GM12878 (cell line): ENCODE measurements around the gene RXFP4. TPM values are rescaled to one million over a fixed set of nuclear protein-coding genes. Genes with fewer than 3 reads are reported as not detected.

Experiments used
- ATAC-seq: fragments of 200-7000 bp; cut with Tn5 transposase; 3 replicates; pipeline ENCODE4 v1.9.1; 2020; ENCODE audit warnings: mild to moderate bottlenecking, moderate library complexity
- BruUV-seq: library from RNA; stranded (reverse); fragments of 400-500 nt; replicated peaks from 2 replicates; lab custom pipeline; 2021; lab: Mats Ljungman, UMichigan
- CTCF ChIA-PET: fragments of 300-600 bp; sonication (Branson Sonifier 250); formaldehyde crosslinking; extraction: SDS; loops from one replicate; lab custom pipeline; 2021; ENCODE audit warnings: inconsistent platforms; lab: Yijun Ruan, JAX
- POLR2A ChIA-PET: fragments of 350-600 bp; formaldehyde crosslinking; extraction: SDS; loops from one replicate; lab custom pipeline; 2021; ENCODE audit warnings: inconsistent platforms; lab: Charles Lee
- RAD21 ChIA-PET: fragments of 300-600 bp; sonication (Branson Sonifier 250); formaldehyde crosslinking; loops from one replicate; lab custom pipeline; 2023; ENCODE audit warnings: antibody characterized with exemption; ENCODE audit not compliant: unreplicated experiment; lab: Charles Lee
- SMC1A ChIA-PET: fragments of 300-600 bp; sonication (Branson Sonifier 250); formaldehyde crosslinking; loops from one replicate; lab custom pipeline; 2023; ENCODE audit not compliant: unreplicated experiment, uncharacterized antibody; lab: Charles Lee
- DNase-seq: peaks from one replicate; pipeline ENCODE4 v3.0.0-alpha.2; 2011; ENCODE audit warnings: low read depth, low spot score
- FAIRE-seq: peaks from 3 replicates; lab custom pipeline; 2011; peaks lifted over from hg19 to GRCh38; lab: Jason Lieb, UNC
- H2AFZ ChIP-seq: 2 replicates; pipeline ENCODE4 v1.6.0; 2011; ENCODE audit warnings: low read depth, low read length, control low read depth; ENCODE audit not compliant: control insufficient read depth
- H3K27ac ChIP-seq: 2 replicates; pipeline ENCODE4 v1.5.1; 2011; ENCODE audit warnings: control low read depth; ENCODE audit not compliant: control insufficient read depth, insufficient read depth
- H3K27me3 ChIP-seq, 2 experiments: replicated peaks in 1 of 2; 2 replicates each; pipeline versions ENCODE4 v1.6.0 to v1.6.1; 2011; ENCODE audit warnings: low read length in 1 of 2; ENCODE audit not compliant: control insufficient read depth in 2 of 2, insufficient read depth in 2 of 2
- H3K36me3 ChIP-seq, 2 experiments: 2 replicates each; pipeline ENCODE4 v1.5.1; 2011; ENCODE audit warnings: low read length in 1 of 2; ENCODE audit not compliant: control insufficient read depth in 2 of 2, insufficient read depth in 2 of 2
- H3K4me1 ChIP-seq: 2 replicates; pipeline ENCODE4 v1.6.1; 2011; ENCODE audit warnings: mild to moderate bottlenecking, low read length, moderate library complexity, mixed read lengths; ENCODE audit not compliant: control insufficient read depth, insufficient read depth
- H3K4me2 ChIP-seq: 2 replicates; pipeline ENCODE4 v1.6.0; 2011; ENCODE audit warnings: control low read depth; ENCODE audit not compliant: control insufficient read depth, insufficient read depth
- H3K4me3 ChIP-seq: fragments of 200-600 bp; sonication (generic); 2 replicates; pipeline ENCODE4 v1.5.1; 2016
- H3K79me2 ChIP-seq: 2 replicates; pipeline ENCODE4 v1.6.0; 2011; ENCODE audit warnings: low read length; ENCODE audit not compliant: control insufficient read depth, insufficient read depth
- H3K9ac ChIP-seq: 2 replicates; pipeline ENCODE4 v1.8.0; 2011; ENCODE audit warnings: low read length, control low read depth, mixed read lengths; ENCODE audit not compliant: control insufficient read depth, insufficient read depth
- H3K9me3 ChIP-seq: replicated peaks from 3 replicates; pipeline ENCODE4 v1.5.1; 2011; ENCODE audit warnings: mild to moderate bottlenecking, low read length; ENCODE audit not compliant: control insufficient read depth, insufficient read depth
- H4K20me1 ChIP-seq: 2 replicates; pipeline ENCODE4 v1.6.0; 2011; ENCODE audit not compliant: control insufficient read depth, insufficient read depth
- CTCF ChIP-seq, 3 experiments: IDR thresholded peaks in 2 of 3; conservative IDR thresholded peaks in 1 of 3; 2 replicates each; pipeline ENCODE4 v1.5.1; 2011; ENCODE audit warnings: low read depth in 3 of 3, low read length in 3 of 3, mild to moderate bottlenecking in 3 of 3, control low read depth in 2 of 3, moderate library complexity in 2 of 3, inconsistent platforms in 1 of 3, mixed read lengths in 1 of 3; ENCODE audit not compliant: control insufficient read depth in 2 of 3, insufficient read depth in 1 of 3; ENCODE audit errors: extremely low read depth in 1 of 3
- EED ChIP-seq: sonication (generic); IDR thresholded peaks from 2 replicates; pipeline ENCODE4 v1.6.1; 2016; ENCODE audit warnings: antibody characterized with exemption, low read depth
- FOXK2 ChIP-seq: fragments of 450-650 bp; IDR thresholded peaks from 2 replicates; pipeline ENCODE4 v1.6.1; 2017; ENCODE audit warnings: mild to moderate bottlenecking, moderate library complexity
- FOXM1 ChIP-seq: IDR thresholded peaks from 2 replicates; pipeline ENCODE4 v1.6.1; 2012; ENCODE audit warnings: low read depth, mild to moderate bottlenecking, inconsistent platforms, low read length, moderate library complexity
- POLR2A ChIP-seq: IDR thresholded peaks from 2 replicates; pipeline ENCODE4 v1.6.1; 2011; ENCODE audit warnings: low read depth, mild to moderate bottlenecking, low read length
- RAD21 ChIP-seq: IDR thresholded peaks from 2 replicates; pipeline ENCODE4 v1.6.1; 2011; ENCODE audit warnings: mild to moderate bottlenecking, low read depth, low read length, moderate library complexity; ENCODE audit not compliant: insufficient read depth
- RELB ChIP-seq: fragments of 450-650 bp; IDR thresholded peaks from 2 replicates; pipeline ENCODE4 v1.6.1; 2017; ENCODE audit warnings: low read depth, mild to moderate bottlenecking, moderate library complexity
- SMAD1 ChIP-seq: fragments of 450-650 bp; IDR thresholded peaks from 2 replicates; pipeline ENCODE4 v1.6.1; 2018; ENCODE audit warnings: mild to moderate bottlenecking, low read depth; ENCODE audit not compliant: partially characterized antibody
- SMC3 ChIP-seq: IDR thresholded peaks from 2 replicates; pipeline ENCODE4 v1.6.1; 2011; ENCODE audit warnings: low read length, improper control_type of control experiment, borderline replicate concordance
- WGBS: methylation state at CpG from one replicate; pipeline ENCODE4 v1.1.6; 2016; ENCODE audit warnings: low lambda C conversion rate; ENCODE audit not compliant: insufficient replicate concordance, insufficient coverage; ENCODE audit errors: missing lambda C conversion rate; 5-methylcytosine and 5-hydroxymethylcytosine counted together
- in situ Hi-C: fragments of 300-500 bp; cut with MboI; formaldehyde crosslinking; loops from 9 replicates; pipeline ENCODE4 v1.14.3; 2018; ENCODE audit warnings: mixed read lengths
- intact Hi-C: fragments of 100-400 bp; cut with micrococcal nuclease; formaldehyde crosslinking; loops from one replicate; pipeline ENCODE4 v1.14.2; 2022; ENCODE audit not compliant: unreplicated experiment
- polyA plus RNA-seq, 11 experiments: library from polyadenylated mRNA; depleted of rRNA in 4 of 11; unstranded in 6 of 11; stranded (reverse) in 5 of 11; fragments of >200 nt; fragmentation: Nextera tagmentation in 4 of 11; fragmentation: Illumina TruSeq in 1 of 11; extraction: Ambion mirVana in 4 of 11; extraction: Trizol in 1 of 11; gene quantifications; 1 replicate in 1 of 11; 2 replicates in 10 of 11; pipeline versions ENCODE4 v1.2.1 to v1.2.3, GENCODE V29; 2011 to 2016; ENCODE audit warnings: inconsistent platforms in 2 of 11, missing spikeins in 2 of 11, low read depth in 1 of 11
- total RNA-seq, 4 experiments: library from RNA; depleted of rRNA in 3 of 4; stranded (reverse); fragments of >200 nt in 3 of 4; fragmentation: Illumina TruSeq in 1 of 4; extraction: Trizol in 1 of 4; gene quantifications; 2 replicates each; pipeline versions ENCODE4 v1.2.1 to v1.2.3, GENCODE V29; 2013 to 2021

RXFP4 gene
- total and polyA plus RNA-seq, 10 of the 15 experiments (the other 5 are each of a cell fraction or from before 2014, with no cell fraction given), result 0.10 to 0.40 (median 0.39) TPM; not detected in 7

GRCh38 chr1:155961937-155962336, 20.5 kb downstream of the RXFP4 start:
- H3K27me3 ChIP-seq, result no peaks in the 10 kb centered on the region
- peaks cover 2% of the 10 kb centered on the region for H4K20me1 ChIP-seq
- no TSS peak for BruUV-seq
- H2AFZ ChIP-seq, result no peak overlapping the region
- CTCF ChIA-PET, result interaction anchor here (1.4 to 2.8 kb wide), 4 partner anchors 15 to 28 kb away, joined by 4 to 13 read pairs (median 7); no protein-coding TSS in a partner anchor
- SMC1A ChIA-PET, result interaction anchor here (1.2 to 9.7 kb wide), 4 partner anchors 13 to 24 kb away, joined by 3 to 152 read pairs (median 8); partner anchors contain the start of gene ARHGEF2
- RAD21 ChIA-PET, result interaction anchor here (0.9 to 7.5 kb wide), 3 partner anchors 14 to 24 kb away, joined by 3 to 72 read pairs (median 3); partner anchors contain the start of gene ARHGEF2
- no peak for FAIRE-seq
- H3K36me3 ChIP-seq, result peaks cover 53 to 54% of the 10 kb centered on the region in 2 experiments
- intact Hi-C loops (no loop called here), in situ Hi-C loops (no loop called here)
- peaks cover 39% of the 10 kb centered on the region for H3K4me1 ChIP-seq
- DNase-seq, result no peak
- no peak overlapping the region for H3K9ac ChIP-seq
- 0 out of 3 replicates have a peak, but pooled peaks have one; percentile 5 for ATAC-seq
- H3K27ac ChIP-seq, result no peak overlapping the region; the same call in 1 of the 2 replicates
- H3K4me3 ChIP-seq, result no peak overlapping the region
- H3K4me2 ChIP-seq, result peak overlapping the region; percentile 13; the same call in 1 of the 2 replicates
- WGBS, result 2% methylated on average over 14 of the region's 14 CpGs
- peak; percentile 39 for TF ChIP-seq RAD21
- TF ChIP-seq FOXK2, result no peak
- peak; percentile 24; the same call in 1 of the 2 replicates for TF ChIP-seq SMC3
- TF ChIP-seq EED, result peak; percentile 66
- TF ChIP-seq CTCF (IDR thresholded peaks at IDR 0.05 in 2 of 3, conservative IDR thresholded peaks at IDR 0.05 in 1 of 3; ENCODE audit: control insufficient read depth in 2 of 3, extremely low read depth in 1 of 3, insufficient read depth in 1 of 3, low read depth in 3 of 3, low read length in 3 of 3), result peak in 1 of 3 experiments; percentile 9; a peak in 1 of 6 replicates
- no peak for TF ChIP-seq FOXM1
- peak; percentile 57; the same call in 1 of the 2 replicates for TF ChIP-seq POLR2A
- TF ChIP-seq SMAD1, result no peak
- TF ChIP-seq RELB, result no peak
- POLR2A ChIA-PET, result interaction anchor here (0.5 to 8.4 kb wide), 4 partner anchors 14 to 43 kb away, joined by 3 to 180 read pairs (median 4); partner anchors contain the start of gene ARHGEF2
- H3K9me3 ChIP-seq, result no peaks in the 10 kb centered on the region
- H3K79me2 ChIP-seq, result peaks cover 3% of the 10 kb centered on the region
